GM06990 (cell line): ENCODE results near the gene TMEM200A.

ENCODE experiments used
- DNase-seq: peaks from one replicate; pipeline ENCODE4 v3.0.0-alpha.2; 2011; ENCODE audit not compliant: insufficient read length; ENCODE audit errors: extremely low read depth
- H3K27me3 ChIP-seq: replicated peaks from 2 replicates; pipeline ENCODE4 v1.6.0; 2011; ENCODE audit warnings: low read length; ENCODE audit not compliant: control insufficient read depth, insufficient read depth
- H3K36me3 ChIP-seq: 2 replicates; pipeline ENCODE4 v1.5.1; 2011; ENCODE audit warnings: low read length; ENCODE audit not compliant: control insufficient read depth, insufficient read depth
- H3K4me3 ChIP-seq: replicated peaks from 2 replicates; pipeline ENCODE4 v1.5.1; 2011; ENCODE audit warnings: low read depth, mild to moderate bottlenecking, control low read depth, low read length
- CTCF ChIP-seq: IDR thresholded peaks from 2 replicates; pipeline ENCODE4 v1.5.1; 2011; ENCODE audit warnings: low read length, control low read depth, mild to moderate bottlenecking, inconsistent platforms; ENCODE audit not compliant: insufficient read depth, poor library complexity, severe bottlenecking

Gene TMEM200A

GRCh38 chr6:130362128-130362527, 3.7 kb upstream of the TMEM200A start:
- no peak for DNase-seq
- no peak for TF ChIP-seq CTCF
- no peak overlapping the region for H3K4me3 ChIP-seq
- H3K27me3 ChIP-seq: no peaks in the 10 kb centered on the region; the same call in 1 of the 2 replicates
- no peaks in the 10 kb centered on the region for H3K36me3 ChIP-seq

- Histone ChIP-seq H3K4me3 (no peak overlapping the region), H3K27me3 (no peaks in the 10 kb centered on the region; the same call in 1 of the 2 replicates), H3K36me3 (no peaks in the 10 kb centered on the region)
- DNase-seq: no peak
- no peak for TF ChIP-seq CTCF
Measured at GRCh38 chr6:130364224-130364780, 1.5 kb upstream of the TMEM200A start.

- DNase-seq: peak; percentile 28
- TF ChIP-seq CTCF: no peak
- Histone ChIP-seq H3K4me3 (peak overlapping the region; percentile 63), H3K27me3 (no peaks in the 10 kb centered on the region; the same call in 1 of the 2 replicates), H3K36me3 (no peaks in the 10 kb centered on the region)
Measured at GRCh38 chr6:130366107-130367005, 539 bp downstream of the TMEM200A start.

GRCh38 chr6:130367767-130368166, 1.9 kb downstream of the TMEM200A start:
- no peak overlapping the region for H3K4me3 ChIP-seq
- no peaks in the 10 kb centered on the region; the same call in 1 of the 2 replicates for H3K27me3 ChIP-seq
- no peak for TF ChIP-seq CTCF
- H3K36me3 ChIP-seq: no peaks in the 10 kb centered on the region
- no peak for DNase-seq

GRCh38 chr6:130368576-130368975, 2.8 kb downstream of the TMEM200A start:
- DNase-seq: no peak
- no peak for TF ChIP-seq CTCF
- Histone ChIP-seq H3K27me3 (no peaks in the 10 kb centered on the region; the same call in 1 of the 2 replicates), H3K36me3 (no peaks in the 10 kb centered on the region), H3K4me3 (no peak overlapping the region)
